ENCODE data around the gene CNTNAP2. TPM values are rescaled to one million over a fixed set of nuclear protein-coding genes. Genes with fewer than 3 reads are reported as not detected.

Gene CNTNAP2
- total RNA-seq, 1 experiment from 2014 or later = 64.5 TPM

GRCh38 chr7:147859033-147859432 is 1742.4 kb downstream of the CNTNAP2 start:
- no peak overlapping the region for H2AK5ac ChIP-seq (ENCODE audit: insufficient read length, low read length)
- no peak overlapping the region for H3K27ac Mint-ChIP-seq
- no peaks in the 10 kb centered on the region for H3K27me3 ChIP-seq (ENCODE audit: insufficient read depth, low read length)
- H4K20me1 ChIP-seq (ENCODE audit: control insufficient read depth, insufficient read depth, insufficient read length) = no peaks in the 10 kb centered on the region
- WGBS (ENCODE audit: extremely low coverage, insufficient read length, low lambda C conversion rate) = no CpG with 5 or more reads among the region's 4 CpGs
- H3K9me3 Mint-ChIP-seq = peaks cover 3 to 4% of the 10 kb centered on the region in 2 experiments; a peak in 3 of 5 replicates
- H2BK120ac ChIP-seq (ENCODE audit: low read depth, low read length, poor library complexity, severe bottlenecking) = no peak overlapping the region
- TF ChIP-seq CTCF (conservative IDR thresholded peaks at IDR 0.05) = no peak
- H3K18ac ChIP-seq (ENCODE audit: insufficient read length, low read depth, low read length) = no peak overlapping the region
- H4K8ac ChIP-seq (replicated peaks; ENCODE audit: insufficient read length, low read depth, low read length) = no peak overlapping the region
- DNase-seq = no peak
- no peak overlapping the region for H3K56ac ChIP-seq (ENCODE audit: insufficient read length, low read depth, low read length)
- H3K9me3 ChIP-seq (ENCODE audit: control insufficient read depth, low read depth, low read length) = no peaks in the 10 kb centered on the region
- H2BK20ac ChIP-seq (ENCODE audit: low read depth, low read length, poor library complexity, severe bottlenecking) = no peak overlapping the region
- no peak overlapping the region for H3K23ac ChIP-seq (ENCODE audit: insufficient read length, low read depth, low read length)
- peaks cover 3 to 6% of the 10 kb centered on the region in 2 experiments for H3K4me1 Mint-ChIP-seq
- no peak overlapping the region for H3K4ac ChIP-seq (ENCODE audit: low read depth, low read length)
- H4K91ac ChIP-seq (ENCODE audit: insufficient read length, low read depth, low read length) = no peak overlapping the region
- H3K4me2 ChIP-seq (ENCODE audit: insufficient read depth, insufficient read length, low read length) = no peak overlapping the region
- no peaks in the 10 kb centered on the region for H3K79me1 ChIP-seq (ENCODE audit: insufficient read depth, low read depth, low read length, poor library complexity, severe bottlenecking)
- H3K9ac ChIP-seq (ENCODE audit: extremely low read depth, insufficient read length, low read length) = no peak overlapping the region
- H3K36me3 Mint-ChIP-seq (ENCODE audit: insufficient read depth in 1 of 3, low read depth in 3 of 3) = no peaks in the 10 kb centered on the region
- H2BK12ac ChIP-seq (ENCODE audit: insufficient read length, low read depth, low read length) = no peak overlapping the region
- no peak overlapping the region for H2BK15ac ChIP-seq (ENCODE audit: low read depth, low read length)
- H3T11ph ChIP-seq (ENCODE audit: low read length) = no peak overlapping the region
- H2AFZ ChIP-seq (ENCODE audit: low read length) = no peak overlapping the region
- no peaks in the 10 kb centered on the region for H3K79me2 ChIP-seq (ENCODE audit: insufficient read depth, low read length)
- H2BK5ac ChIP-seq (ENCODE audit: insufficient read length, low read length) = no peak overlapping the region
- no peak overlapping the region for H3K14ac ChIP-seq (ENCODE audit: insufficient read depth, low read length)
- H3K27me3 Mint-ChIP-seq (ENCODE audit: low read depth) = no peaks in the 10 kb centered on the region
- no peak overlapping the region for H3K4me3 Mint-ChIP-seq
- H3K27ac ChIP-seq (ENCODE audit: insufficient read length, low read depth, low read length) = no peak overlapping the region
- H4K5ac ChIP-seq (ENCODE audit: insufficient read length, low read depth, low read length) = no peak overlapping the region
- no peaks in the 10 kb centered on the region for H3K4me1 ChIP-seq (ENCODE audit: insufficient read depth, low read length)
- H3K23me2 ChIP-seq (ENCODE audit: insufficient read length, low read depth, low read length, poor library complexity, severe bottlenecking) = no peaks in the 10 kb centered on the region
